GM23338 (cell line): Measurements from ENCODE around the gene HOTAIR. TPM values are rescaled to one million over a fixed set of nuclear protein-coding genes. Genes with fewer than 3 reads are reported as not detected.

Experiments
- ATAC-seq: fragments of 200-7000 bp; cut with Tn5 transposase; 3 replicates; pipeline ENCODE4 v1.9.1; 2020
- DNase-seq: peaks from one replicate; pipeline ENCODE4 v3.0.0-alpha.2; 2015; ENCODE audit warnings: low spot score
- H2AFZ ChIP-seq: fragments of 200-600 bp; sonication (generic); 2 replicates; pipeline ENCODE4 v1.8.0; 2016; ENCODE audit warnings: antibody characterized with exemption, mild to moderate bottlenecking, moderate library complexity
- H3F3A ChIP-seq: fragments of 200-600 bp; sonication (generic); replicated peaks from 2 replicates; pipeline ENCODE4 v1.8.0; 2017; ENCODE audit warnings: antibody characterized with exemption, mixed run types, low read depth
- H3K27ac ChIP-seq: fragments of 200-600 bp; sonication (generic); 2 replicates; pipeline ENCODE4 v1.6.1; 2016; ENCODE audit warnings: low read depth
- H3K27me3 ChIP-seq: fragments of 200-600 bp; sonication (generic); 2 replicates; pipeline ENCODE4 v1.8.0; 2016; ENCODE audit warnings: mild to moderate bottlenecking, mixed run types, moderate library complexity; ENCODE audit not compliant: insufficient read depth
- H3K36me3 ChIP-seq: fragments of 200-600 bp; sonication (generic); 2 replicates; pipeline ENCODE4 v1.8.0; 2016; ENCODE audit warnings: mild to moderate bottlenecking; ENCODE audit not compliant: insufficient read depth
- H3K4me1 ChIP-seq: fragments of 200-600 bp; sonication (generic); 2 replicates; pipeline ENCODE4 v1.8.0; 2016; ENCODE audit warnings: mild to moderate bottlenecking, moderate library complexity; ENCODE audit not compliant: insufficient read depth
- H3K4me2 ChIP-seq: fragments of 200-600 bp; sonication (generic); 2 replicates; pipeline ENCODE4 v1.7.1; 2017; ENCODE audit warnings: mixed run types
- H3K4me3 ChIP-seq: fragments of 200-600 bp; sonication (generic); 2 replicates; pipeline ENCODE4 v1.6.1; 2016; ENCODE audit warnings: mixed run types
- H3K79me2 ChIP-seq: fragments of 200-600 bp; sonication (generic); replicated peaks from 2 replicates; pipeline ENCODE4 v1.8.0; 2017; ENCODE audit warnings: mild to moderate bottlenecking; ENCODE audit not compliant: insufficient read depth
- H3K9me2 ChIP-seq: fragments of 200-600 bp; sonication (generic); 2 replicates; pipeline ENCODE4 v1.8.0; 2017; ENCODE audit not compliant: insufficient read depth
- H4K20me1 ChIP-seq: fragments of 200-600 bp; sonication (generic); replicated peaks from 2 replicates; pipeline ENCODE4 v1.8.0; 2017; ENCODE audit warnings: mild to moderate bottlenecking; ENCODE audit not compliant: insufficient read depth
- H3K27ac Mint-ChIP-seq: 2 replicates; pipeline ENCODE4 v1.8.0; 2020; ENCODE audit warnings: inconsistent platforms, mild to moderate bottlenecking, moderate library complexity, mixed read lengths
- H3K27me3 Mint-ChIP-seq: 3 replicates; pipeline ENCODE4 v1.8.0; 2022; ENCODE audit warnings: low read depth, mild to moderate bottlenecking, moderate library complexity, mixed read lengths, inconsistent platforms; ENCODE audit not compliant: insufficient read depth, poor library complexity
- H3K36me3 Mint-ChIP-seq: 3 replicates; pipeline ENCODE4 v1.8.0; 2021; ENCODE audit warnings: low read depth, mild to moderate bottlenecking, inconsistent platforms, moderate library complexity, mixed read lengths
- H3K4me1 Mint-ChIP-seq: 3 replicates; pipeline ENCODE4 v1.8.0; 2020; ENCODE audit warnings: mild to moderate bottlenecking, inconsistent platforms, mixed read lengths
- H3K4me3 Mint-ChIP-seq: 3 replicates; pipeline ENCODE4 v1.8.0; 2021; ENCODE audit warnings: moderate library complexity, mild to moderate bottlenecking, inconsistent platforms, mixed read lengths
- H3K9me3 Mint-ChIP-seq: 3 replicates; pipeline ENCODE4 v1.8.0; 2020; ENCODE audit warnings: moderate library complexity, mild to moderate bottlenecking, inconsistent platforms, mixed read lengths
- EZH2 ChIP-seq: fragments of 200-600 bp; sonication (generic); IDR thresholded peaks from one replicate; pipeline ENCODE4 v1.8.0; 2017; ENCODE audit warnings: antibody characterized with exemption, mild to moderate bottlenecking, low read depth; ENCODE audit not compliant: unreplicated experiment
- JUNB ChIP-seq: IDR thresholded peaks from one replicate; pipeline ENCODE4 v1.6.1; 2016; ENCODE audit warnings: antibody characterized with exemption; ENCODE audit not compliant: unreplicated experiment
- POLR2AphosphoS5 ChIP-seq: IDR thresholded peaks from 2 replicates; pipeline ENCODE4 v1.6.1; 2016; ENCODE audit warnings: antibody characterized with exemption, low read depth
- ZNF462 ChIP-seq: fragments of 250-450 bp; sonication (Bioruptor Pico); IDR thresholded peaks from 2 replicates; pipeline ENCODE4 v1.5.0; 2020; ENCODE audit warnings: mild to moderate bottlenecking, moderate library complexity
- polyA plus RNA-seq: library from polyadenylated mRNA; unstranded; fragments of >200 nt; fragmentation: Nextera tagmentation; extraction: Ambion mirVana; gene quantifications from 2 replicates; pipeline ENCODE4 v1.2.1, GENCODE V29; 2016
- total RNA-seq: library from RNA; depleted of rRNA; stranded (reverse); fragments of >200 nt; shearing (Covaris generic); gene quantifications from 2 replicates; pipeline ENCODE4 v1.2.3, GENCODE V29; 2014

HOTAIR gene
- total and polyA plus RNA-seq, 2 experiments from 2014 or later: not detected

GRCh38 chr12:54001283-54002187 is 26.8 kb upstream of the HOTAIR start:
- Histone ChIP-seq H3K4me2 (no peak overlapping the region), H3K27ac (no peak overlapping the region)

More at GRCh38 chr12:54001283-54002187, 26.8 kb upstream of the HOTAIR start:
- no peaks in the 10 kb centered on the region for H3K9me2 ChIP-seq
- Mint-ChIP-seq H3K27ac (no peak overlapping the region), H3K36me3 (no peaks in the 10 kb centered on the region), H3K27me3 (peaks cover 100% of the 10 kb centered on the region), H3K4me3 (no peak overlapping the region; the same call in 2 of the 3 replicates), H3K4me1 (peaks cover 29% of the 10 kb centered on the region), H3K9me3 (peaks cover 3% of the 10 kb centered on the region; the same call in 2 of the 3 replicates)
- peaks cover 100% of the 10 kb centered on the region for H3K27me3 ChIP-seq
- TF ChIP-seq POLR2AphosphoS5: no peak
- TF ChIP-seq JUNB: no peak
- TF ChIP-seq ZNF462 (CRISPR knock-in tag): no peak
- peak; percentile 87 for TF ChIP-seq EZH2
- no peaks in the 10 kb centered on the region for H3K79me2 ChIP-seq
- no peaks in the 10 kb centered on the region for H3K36me3 ChIP-seq
- no peak overlapping the region for H3K4me3 ChIP-seq
- peaks cover 30% of the 10 kb centered on the region for H3F3A ChIP-seq
- ATAC-seq (no peak), DNase-seq (no peak)
- H4K20me1 ChIP-seq: peaks cover 30% of the 10 kb centered on the region
- H2AFZ ChIP-seq: no peak overlapping the region
- H3K4me1 ChIP-seq: peaks cover 19% of the 10 kb centered on the region
